Left lung (tissue), 10 donors: Measurements from ENCODE around the gene PRKG2. TPM values are rescaled to one million over a fixed set of nuclear protein-coding genes. Genes with fewer than 3 reads are reported as not detected.

Experiments used
- ATAC-seq: fragments of 200-7000 bp; cut with Tn5 transposase; one replicate; pipeline ENCODE4 v1.9.1; 2020; ENCODE audit warnings: moderate library complexity
- DNase-seq, 4 donors: peaks; one replicate each; pipeline ENCODE4 v3.0.0-alpha.2; 2013 to 2020
- H3K27ac ChIP-seq, 2 donors: fragments of 200-600 bp; sonication (generic) in 1 of 2; one replicate each; pipeline versions ENCODE4 v1.5.0 to v1.8.0; 2020 to 2021
- H3K27me3 ChIP-seq, 2 donors: fragments of 200-600 bp; sonication (generic) in 1 of 2; one replicate each; pipeline versions ENCODE4 v1.5.0 to v1.8.0; 2020 to 2021
- H3K36me3 ChIP-seq, 2 donors: fragments of 200-600 bp; sonication (generic) in 1 of 2; one replicate each; pipeline versions ENCODE4 v1.5.0 to v1.8.0; 2020 to 2021
- H3K4me1 ChIP-seq, 2 donors: fragments of 200-600 bp; one replicate each; pipeline ENCODE4 v1.8.0; 2021
- H3K4me3 ChIP-seq, 2 donors: fragments of 200-600 bp; sonication (generic) in 1 of 2; one replicate each; pipeline versions ENCODE4 v1.5.0 to v1.8.0; 2020 to 2021; ENCODE audit warnings: mild to moderate bottlenecking in 1 of 2
- H3K9me3 ChIP-seq, 2 donors: fragments of 200-600 bp; sonication (generic) in 1 of 2; one replicate each; pipeline versions ENCODE4 v1.5.0 to v1.8.0; 2020 to 2021
- intact Hi-C, 2 donors: fragments of 100-400 bp; cut with DNase I; formaldehyde crosslinking; loops; one replicate each; pipeline versions ENCODE4 v1.11.2 to v1.14.2; 2022
- polyA plus RNA-seq, 6 donors: library from polyadenylated mRNA; unstranded; fragments of 120-200 nt; gene quantifications; one replicate each; pipeline ENCODE4 v1.2.1, GENCODE V29; 2013; ENCODE audit not compliant: insufficient read length in 6 of 6
- total RNA-seq, 2 donors: library from RNA; stranded (reverse); fragmentation: NEBNext Ultra II Directional; extraction: Animal tissue kit (Norgen Biotek cat#: 25700); gene quantifications; one replicate each; pipeline ENCODE4 v1.2.1, GENCODE V29; 2021
- TF ChIP-seq, protein P1 (sequence below), 2 donors: fragments of 200-600 bp; sonication (generic) in 1 of 2; IDR thresholded peaks; one replicate each; pipeline versions ENCODE4 v1.5.0 to v1.8.0; 2021; ENCODE audit warnings: antibody characterized with exemption in 2 of 2
- donor health status: DM: no; HTN: yes; CAD: no.
- donor health status: DM: no; HTN: no; CAD: no.

PRKG2 gene
- total and polyA plus RNA-seq, 8 donors = 2.0 to 6.2 (median 3.4) TPM

DNA sequence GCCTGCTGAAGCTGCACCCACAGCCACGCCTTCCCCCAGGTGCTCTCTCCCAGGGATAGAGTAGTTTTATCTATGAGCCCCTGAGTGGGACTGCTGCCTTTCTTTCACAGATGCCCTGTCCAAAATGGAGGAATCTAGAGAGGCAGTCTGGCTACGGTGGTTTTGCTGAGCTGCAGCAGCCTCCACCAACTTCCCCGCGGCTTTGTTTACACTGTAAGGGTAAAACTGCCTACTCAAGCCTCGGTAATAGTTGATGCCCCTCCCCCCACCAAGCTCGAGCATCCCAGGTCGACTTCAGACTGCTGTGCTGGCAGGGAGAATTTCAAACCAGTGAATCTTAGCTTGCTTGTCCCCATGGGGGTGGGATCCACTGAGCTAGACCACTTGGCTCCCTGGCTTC is 84.5 kb downstream of the PRKG2 start:
- no peak overlapping the region for H3K27ac ChIP-seq
- DNase-seq (no peak), ATAC-seq (no peak)
- no peaks in the 10 kb centered on the region for H3K9me3 ChIP-seq
- no peaks in the 10 kb centered on the region for H3K27me3 ChIP-seq
- H3K36me3 ChIP-seq = no peaks in the 10 kb centered on the region
- TF ChIP-seq, protein P1, sequence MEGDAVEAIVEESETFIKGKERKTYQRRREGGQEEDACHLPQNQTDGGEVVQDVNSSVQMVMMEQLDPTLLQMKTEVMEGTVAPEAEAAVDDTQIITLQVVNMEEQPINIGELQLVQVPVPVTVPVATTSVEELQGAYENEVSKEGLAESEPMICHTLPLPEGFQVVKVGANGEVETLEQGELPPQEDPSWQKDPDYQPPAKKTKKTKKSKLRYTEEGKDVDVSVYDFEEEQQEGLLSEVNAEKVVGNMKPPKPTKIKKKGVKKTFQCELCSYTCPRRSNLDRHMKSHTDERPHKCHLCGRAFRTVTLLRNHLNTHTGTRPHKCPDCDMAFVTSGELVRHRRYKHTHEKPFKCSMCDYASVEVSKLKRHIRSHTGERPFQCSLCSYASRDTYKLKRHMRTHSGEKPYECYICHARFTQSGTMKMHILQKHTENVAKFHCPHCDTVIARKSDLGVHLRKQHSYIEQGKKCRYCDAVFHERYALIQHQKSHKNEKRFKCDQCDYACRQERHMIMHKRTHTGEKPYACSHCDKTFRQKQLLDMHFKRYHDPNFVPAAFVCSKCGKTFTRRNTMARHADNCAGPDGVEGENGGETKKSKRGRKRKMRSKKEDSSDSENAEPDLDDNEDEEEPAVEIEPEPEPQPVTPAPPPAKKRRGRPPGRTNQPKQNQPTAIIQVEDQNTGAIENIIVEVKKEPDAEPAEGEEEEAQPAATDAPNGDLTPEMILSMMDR (IDR thresholded peaks at IDR 0.05) = no peak
- intact Hi-C loops = no loop called here
- no peaks in the 10 kb centered on the region for H3K4me1 ChIP-seq
- H3K4me3 ChIP-seq = no peak overlapping the region

DNA sequence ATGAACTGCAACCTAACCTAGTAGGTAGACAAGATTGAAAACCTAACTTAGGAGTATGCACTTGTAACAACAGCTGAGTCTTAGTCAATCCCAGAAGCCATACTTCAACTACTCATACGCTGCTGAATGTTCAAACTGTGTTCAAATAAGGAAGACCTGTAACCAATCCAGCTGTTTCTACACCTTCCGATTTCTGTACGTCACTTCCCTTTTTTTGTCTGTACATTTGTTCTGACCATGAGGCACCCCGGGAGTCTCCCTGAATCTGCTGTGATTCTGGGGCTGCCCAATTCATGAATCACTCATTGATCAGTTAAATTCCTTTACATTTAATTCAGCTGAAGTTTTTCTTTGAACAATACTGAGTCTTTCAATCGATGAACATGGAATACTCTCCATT is 95.0 kb downstream of the PRKG2 start:
- no peak for ATAC-seq

DNA sequence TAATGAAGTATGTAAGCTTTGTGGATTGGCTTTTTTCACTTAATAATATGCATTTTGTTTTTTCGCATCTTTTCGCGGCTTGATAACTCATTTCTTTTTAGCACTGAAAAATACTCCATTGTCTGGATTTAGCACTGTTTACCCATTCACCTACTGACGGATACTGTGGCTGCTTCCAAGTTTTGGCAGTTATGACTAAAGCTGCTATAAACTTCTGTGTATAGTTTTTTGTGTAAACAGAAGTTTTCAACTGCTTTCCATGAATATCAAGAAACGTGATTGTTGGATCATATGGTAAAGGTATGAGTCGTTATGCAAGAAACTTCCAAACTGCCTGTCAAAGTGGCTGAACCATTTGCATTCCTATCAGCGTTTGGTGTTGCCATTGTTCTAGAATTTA is 96.9 kb downstream of the PRKG2 start:
- intact Hi-C loops = no loop called here
- Histone ChIP-seq H3K27me3 (no peaks in the 10 kb centered on the region), H3K4me1 (no peaks in the 10 kb centered on the region), H3K4me3 (no peak overlapping the region), H3K27ac (no peak overlapping the region), H3K36me3 (no peaks in the 10 kb centered on the region), H3K9me3 (no peaks in the 10 kb centered on the region)
- no peak for ATAC-seq
- no peak for DNase-seq
- TF ChIP-seq, protein P1 (IDR thresholded peaks at IDR 0.05) = no peak

More for the DNA sequence above, 95.0 kb downstream of the PRKG2 start:
- intact Hi-C loops = no loop called here
- Histone ChIP-seq H3K27me3 (no peaks in the 10 kb centered on the region), H3K9me3 (no peaks in the 10 kb centered on the region), H3K4me3 (no peak overlapping the region), H3K4me1 (no peaks in the 10 kb centered on the region), H3K27ac (no peak overlapping the region), H3K36me3 (no peaks in the 10 kb centered on the region)
- DNase-seq = no peak
- TF ChIP-seq, protein P1 (IDR thresholded peaks at IDR 0.05) = no peak

DNA sequence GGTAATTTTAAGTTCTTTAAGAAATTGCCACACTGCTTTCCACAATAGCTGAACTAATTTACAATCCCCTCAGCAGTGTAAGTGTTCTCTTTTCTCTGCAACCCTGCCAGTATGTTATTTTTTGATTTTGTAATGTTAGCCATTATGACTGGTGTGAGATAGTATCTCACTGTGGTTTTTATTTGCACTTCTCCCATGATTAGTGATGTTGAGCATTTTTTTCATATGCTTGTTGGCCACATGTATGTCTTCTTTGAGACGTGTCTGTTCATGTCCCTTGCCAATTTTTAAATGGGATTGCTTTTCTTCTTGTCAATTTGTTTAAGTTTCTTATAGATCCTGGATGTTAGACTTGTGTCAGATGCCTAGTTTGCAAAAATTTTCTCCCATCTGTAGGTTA is 98.5 kb downstream of the PRKG2 start:
- H3K27ac ChIP-seq = no peak overlapping the region
- TF ChIP-seq, protein P1 (IDR thresholded peaks at IDR 0.05) = no peak
- H3K27me3 ChIP-seq = no peaks in the 10 kb centered on the region
- intact Hi-C loops = no loop called here
- DNase-seq = no peak
- H3K9me3 ChIP-seq = no peaks in the 10 kb centered on the region
- H3K36me3 ChIP-seq = no peaks in the 10 kb centered on the region
- no peaks in the 10 kb centered on the region for H3K4me1 ChIP-seq
- ATAC-seq = no peak
- no peak overlapping the region for H3K4me3 ChIP-seq

DNA sequence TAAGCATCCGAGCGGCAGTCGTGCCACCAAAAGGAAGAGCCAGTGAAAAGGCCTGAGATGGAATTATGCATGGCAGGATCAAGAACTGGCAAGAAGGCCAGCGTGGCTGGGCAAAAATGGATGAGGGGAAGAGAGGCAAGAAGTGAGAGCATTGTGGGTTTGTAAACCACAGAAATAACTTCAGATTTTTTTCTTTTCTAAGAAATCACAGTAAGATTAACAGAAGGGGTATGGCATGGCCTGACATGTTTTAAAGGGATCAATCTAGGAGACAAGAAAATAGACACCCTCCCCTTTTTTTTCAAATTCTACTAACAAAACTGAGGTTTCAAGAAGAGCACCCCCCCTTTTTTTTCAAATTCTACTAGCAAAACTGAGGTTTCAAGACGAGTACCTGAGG is 102.0 kb downstream of the PRKG2 start:
- H3K4me3 ChIP-seq = no peak overlapping the region
- intact Hi-C loops = no loop called here
- H3K27ac ChIP-seq = no peak overlapping the region
- H3K27me3 ChIP-seq = no peaks in the 10 kb centered on the region
- H3K36me3 ChIP-seq = no peaks in the 10 kb centered on the region
- H3K4me1 ChIP-seq = no peaks in the 10 kb centered on the region
- no peak for ATAC-seq
- no peaks in the 10 kb centered on the region for H3K9me3 ChIP-seq
- TF ChIP-seq, protein P1 (IDR thresholded peaks at IDR 0.05) = no peak
- no peak for DNase-seq
